HCT116 (cell line): ENCODE results near the gene FOXRED1. TPM values are rescaled to one million over a fixed set of nuclear protein-coding genes. Genes with fewer than 3 reads are reported as not detected.

Experiments
- ATAC-seq: fragments of 200-7000 bp; cut with Tn5 transposase; 2 replicates; pipeline ENCODE4 v1.9.1; 2020; ENCODE audit warnings: mild to moderate bottlenecking, moderate library complexity
- BruUV-seq: library from RNA; stranded (reverse); fragments of 400-500 nt; replicated peaks from 2 replicates; lab custom pipeline; 2021; lab: Mats Ljungman, UMichigan
- CTCF ChIA-PET: fragments of 300-600 bp; sonication (Branson Sonifier 250); formaldehyde crosslinking; loops from one replicate; lab custom pipeline; 2021; ENCODE audit warnings: antibody characterized with exemption; lab: Charles Lee
- POLR2A ChIA-PET: fragments of 300-600, 350-600 bp; sonication (Branson Sonifier 250); formaldehyde crosslinking; loops from one replicate; lab custom pipeline; 2021; ENCODE audit warnings: antibody characterized with exemption; lab: Charles Lee
- RAD21 ChIA-PET, 2 experiments: fragments of 300-600 bp; sonication (Branson Sonifier 250); formaldehyde crosslinking; loops; one replicate each; lab custom pipeline; 2023; ENCODE audit warnings: low total read pairs in 2 of 2; ENCODE audit not compliant: uncharacterized antibody in 2 of 2, unreplicated experiment in 2 of 2, low non-redundant PET in 1 of 2; lab: Charles Lee
- DNase-seq: peaks from one replicate; pipeline ENCODE4 v3.0.0-alpha.2; 2010; ENCODE audit warnings: low read depth, low spot score
- H2AFZ ChIP-seq: fragments of 200-600 bp; shearing (Covaris generic), sonication (generic); 2 replicates; pipeline ENCODE4 v1.6.1; 2017; ENCODE audit warnings: low read depth, mixed run types, mixed read lengths, antibody characterized with exemption, low read length; ENCODE audit not compliant: poor library complexity, severe bottlenecking
- H3K27ac ChIP-seq: 2 replicates; pipeline ENCODE4 v1.5.1; 2012; ENCODE audit warnings: low read depth, low read length
- H3K27me3 ChIP-seq: fragments of 200-600 bp; sonication (generic); 2 replicates; pipeline ENCODE4 v1.6.1; 2016; ENCODE audit warnings: mixed run types, low read length, mixed read lengths; ENCODE audit not compliant: insufficient read depth
- H3K36me3 ChIP-seq, 2 experiments: fragments of 200-500 bp in 1 of 2; fragments of 200-600 bp in 1 of 2; sonication (Bioruptor generic) in 1 of 2; sonication (generic) in 1 of 2; 2 replicates each; pipeline versions ENCODE4 v1.5.1 to v1.6.1; 2014 to 2016; ENCODE audit warnings: low read length in 2 of 2, inconsistent platforms in 1 of 2, mixed read lengths in 1 of 2, mixed run types in 1 of 2; ENCODE audit not compliant: insufficient read depth in 2 of 2, control insufficient read depth in 1 of 2
- H3K4me1 ChIP-seq, 2 experiments: fragments of 200-600 bp in 1 of 2; sonication (generic) in 1 of 2; 2 replicates each; pipeline versions ENCODE4 v1.5.1 to v1.6.1; 2012 to 2017; ENCODE audit warnings: low read length in 2 of 2, inconsistent platforms in 1 of 2, mild to moderate bottlenecking in 1 of 2, mixed read lengths in 1 of 2, mixed run types in 1 of 2, moderate library complexity in 1 of 2; ENCODE audit not compliant: insufficient read depth in 2 of 2, control insufficient read depth in 1 of 2
- H3K4me2 ChIP-seq: fragments of 200-600 bp; sonication (generic); 2 replicates; pipeline ENCODE4 v1.6.1; 2017; ENCODE audit warnings: mixed run types, low read length, mixed read lengths
- H3K4me3 ChIP-seq, 2 experiments: fragments of 200-600 bp in 1 of 2; sonication (generic) in 1 of 2; replicated peaks in 1 of 2; 2 replicates each; pipeline ENCODE4 v1.5.1; 2011 to 2016; ENCODE audit warnings: low read length in 2 of 2, control low read depth in 1 of 2, low read depth in 1 of 2, mild to moderate bottlenecking in 1 of 2, mixed read lengths in 1 of 2, mixed run types in 1 of 2
- H3K79me2 ChIP-seq: fragments of 200-600 bp; sonication (generic); 2 replicates; pipeline ENCODE4 v1.6.1; 2017; ENCODE audit warnings: mild to moderate bottlenecking, mixed run types, low read length, moderate library complexity, mixed read lengths; ENCODE audit not compliant: insufficient read depth
- H3K9ac ChIP-seq: fragments of 200-600 bp; sonication (generic); 2 replicates; pipeline ENCODE4 v1.6.1; 2016; ENCODE audit warnings: low read length, mixed read lengths
- H3K9me2 ChIP-seq: fragments of 200-600 bp; sonication (generic), shearing (Covaris generic); 2 replicates; pipeline ENCODE4 v1.6.1; 2017; ENCODE audit warnings: mixed run types, mild to moderate bottlenecking, moderate library complexity; ENCODE audit not compliant: insufficient read depth
- H3K9me3 ChIP-seq, 2 experiments: fragments of 200-500 bp in 1 of 2; fragments of 200-600 bp in 1 of 2; sonication (Bioruptor generic) in 1 of 2; sonication (generic) in 1 of 2; 2 replicates each; pipeline ENCODE4 v1.6.1; 2014 to 2017; ENCODE audit warnings: low read length in 2 of 2, mixed read lengths in 2 of 2, inconsistent platforms in 1 of 2, low read depth in 1 of 2, mild to moderate bottlenecking in 1 of 2, mixed run types in 1 of 2, moderate library complexity in 1 of 2; ENCODE audit not compliant: control insufficient read depth in 1 of 2, insufficient read depth in 1 of 2
- H4K20me1 ChIP-seq: fragments of 200-600 bp; sonication (generic), shearing (Covaris generic); 2 replicates; pipeline ENCODE4 v1.6.1; 2017; ENCODE audit warnings: mixed run types, mild to moderate bottlenecking, moderate library complexity; ENCODE audit not compliant: insufficient read depth
- CBX3 ChIP-seq: IDR thresholded peaks from 2 replicates; pipeline ENCODE4 v1.6.1; 2012; ENCODE audit warnings: low read depth
- EZH2 ChIP-seq: fragments of 200-600 bp; sonication (generic); IDR thresholded peaks from 2 replicates; pipeline ENCODE4 v1.6.1; 2017; ENCODE audit warnings: antibody characterized with exemption, mixed run types
- EZH2phosphoT487 ChIP-seq: fragments of 200-600 bp; IDR thresholded peaks from 2 replicates; pipeline ENCODE4 v1.6.1; 2018; ENCODE audit warnings: antibody characterized with exemption, borderline replicate concordance
- JUND ChIP-seq: IDR thresholded peaks from 2 replicates; pipeline ENCODE4 v1.6.1; 2012
- RAD21 ChIP-seq: IDR thresholded peaks from 2 replicates; pipeline ENCODE4 v1.6.1; 2012; ENCODE audit warnings: low read depth, mild to moderate bottlenecking
- SIN3A ChIP-seq: IDR thresholded peaks from 2 replicates; pipeline ENCODE4 v1.6.1; 2012; ENCODE audit warnings: low read depth
- TCF7L2 ChIP-seq: IDR thresholded peaks from 2 replicates; pipeline ENCODE4 v1.7.0; 2011; ENCODE audit warnings: borderline replicate concordance, inconsistent platforms; ENCODE audit not compliant: insufficient read depth, insufficient read length; ENCODE audit errors: extremely low read depth
- YY1 ChIP-seq: IDR thresholded peaks from 2 replicates; pipeline ENCODE4 v1.6.1; 2011; ENCODE audit warnings: low read length, low read depth, moderate library complexity, mild to moderate bottlenecking; ENCODE audit not compliant: insufficient replicate concordance; ENCODE audit errors: extremely low read depth
- ZFX ChIP-seq: fragments of 450-650 bp; IDR thresholded peaks from 2 replicates; pipeline ENCODE4 v1.6.1; 2017
- intact Hi-C: fragments of 100-400 bp; cut with micrococcal nuclease; formaldehyde crosslinking; loops from 2 replicates; pipeline ENCODE4 v1.10.0; 2022
- total RNA-seq: library from RNA; stranded (reverse); gene quantifications from one replicate; pipeline ENCODE4 v1.2.1, GENCODE V29; 2021; ENCODE audit not compliant: unreplicated experiment

The FOXRED1 gene
- total RNA-seq, 1 experiment from 2014 or later = 41.3 TPM

DNA sequence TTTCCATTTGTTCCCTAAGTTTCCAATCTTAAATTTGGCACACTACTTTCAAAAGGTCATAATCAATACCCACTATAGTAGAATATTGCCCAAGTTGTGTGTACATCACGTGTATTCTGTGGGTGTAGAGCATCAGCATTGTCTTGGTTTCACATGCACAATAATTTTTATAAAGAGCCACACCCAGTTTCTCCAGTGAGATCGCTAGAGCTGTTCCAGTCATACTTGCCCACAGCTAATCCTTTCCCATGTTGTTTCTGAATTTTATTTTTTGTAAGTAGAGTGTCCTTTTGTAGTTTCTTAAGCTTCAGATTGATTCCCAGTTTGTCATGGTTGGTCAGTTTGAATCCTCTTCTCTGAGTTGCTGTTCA, 43.7 kb upstream of the FOXRED1 start:
- Histone ChIP-seq H3K4me1 (no peaks in the 10 kb centered on the region), H3K4me3 (no peak overlapping the region), H3K9me2 (no peaks in the 10 kb centered on the region), H3K27me3 (no peaks in the 10 kb centered on the region), H3K36me3 (no peaks in the 10 kb centered on the region), H3K9ac (no peak overlapping the region), H2AFZ (no peak overlapping the region), H3K27ac (no peak overlapping the region), H3K79me2 (peaks cover 53% of the 10 kb centered on the region)
- BruUV-seq = no TSS peak
- ChIA-PET CTCF (no interaction called here), POLR2A (no interaction called here)
- ATAC-seq = no peak
- TF ChIP-seq SIN3A = no peak
- no peak for TF ChIP-seq EZH2
- no peak for TF ChIP-seq CBX3
- TF ChIP-seq, all 23 proteins: peak for 0
- no peak overlapping the region for H3K4me2 ChIP-seq
- no peaks in the 10 kb centered on the region for H3K9me3 ChIP-seq
- RAD21 ChIA-PET = no interaction called here
- no peaks in the 10 kb centered on the region for H4K20me1 ChIP-seq
- intact Hi-C loops = no loop called here
- no peak for DNase-seq

GRCh38 chr11:126226334-126227084, 42.4 kb upstream of the FOXRED1 start:
- H2AFZ ChIP-seq = no peak overlapping the region
- no peaks in the 10 kb centered on the region for H3K9me3 ChIP-seq
- ChIA-PET POLR2A (no interaction called here), CTCF (no interaction called here), RAD21 (no interaction called here)
- no peaks in the 10 kb centered on the region for H3K9me2 ChIP-seq
- no peak overlapping the region for H3K27ac ChIP-seq
- no peak for TF ChIP-seq YY1
- no peak for TF ChIP-seq JUND
- no peak for TF ChIP-seq TCF7L2
- no peak for TF ChIP-seq EZH2phosphoT487
- no peak for TF ChIP-seq ZFX
- no peak for TF ChIP-seq RAD21
- H3K27me3 ChIP-seq = no peaks in the 10 kb centered on the region
- ATAC-seq (no peak), DNase-seq (no peak)
- no peak overlapping the region for H3K9ac ChIP-seq
- BruUV-seq = no TSS peak
- peaks cover 42% of the 10 kb centered on the region for H3K79me2 ChIP-seq
- H3K36me3 ChIP-seq = no peaks in the 10 kb centered on the region
- H4K20me1 ChIP-seq = no peaks in the 10 kb centered on the region
- no peaks in the 10 kb centered on the region for H3K4me1 ChIP-seq
- H3K4me3 ChIP-seq = no peak overlapping the region
- intact Hi-C loops = no loop called here
- no peak overlapping the region for H3K4me2 ChIP-seq
